GM18951 (cell line): ENCODE measurements around the gene LILRB3.
"Not testable (repeated sequence)": the region's sequence is repeated elsewhere in the genome, so short reads cannot be mapped to it uniquely, and the experiment has no call there.

Source experiments
- POLR2A ChIP-seq: IDR thresholded peaks from 4 replicates; pipeline ENCODE4 v1.6.1; 2011; ENCODE audit warnings: mild to moderate bottlenecking; ENCODE audit not compliant: insufficient read length, insufficient read depth; ENCODE audit errors: extremely low read depth
- in situ Hi-C: fragments of 300-500 bp; cut with MboI; formaldehyde crosslinking; loops from one replicate; pipeline ENCODE4 v1.12.0; 2022; ENCODE audit warnings: low sequenced_read_pairs, mixed read lengths, inconsistent platforms; ENCODE audit not compliant: unreplicated experiment

Gene LILRB3

DNA sequence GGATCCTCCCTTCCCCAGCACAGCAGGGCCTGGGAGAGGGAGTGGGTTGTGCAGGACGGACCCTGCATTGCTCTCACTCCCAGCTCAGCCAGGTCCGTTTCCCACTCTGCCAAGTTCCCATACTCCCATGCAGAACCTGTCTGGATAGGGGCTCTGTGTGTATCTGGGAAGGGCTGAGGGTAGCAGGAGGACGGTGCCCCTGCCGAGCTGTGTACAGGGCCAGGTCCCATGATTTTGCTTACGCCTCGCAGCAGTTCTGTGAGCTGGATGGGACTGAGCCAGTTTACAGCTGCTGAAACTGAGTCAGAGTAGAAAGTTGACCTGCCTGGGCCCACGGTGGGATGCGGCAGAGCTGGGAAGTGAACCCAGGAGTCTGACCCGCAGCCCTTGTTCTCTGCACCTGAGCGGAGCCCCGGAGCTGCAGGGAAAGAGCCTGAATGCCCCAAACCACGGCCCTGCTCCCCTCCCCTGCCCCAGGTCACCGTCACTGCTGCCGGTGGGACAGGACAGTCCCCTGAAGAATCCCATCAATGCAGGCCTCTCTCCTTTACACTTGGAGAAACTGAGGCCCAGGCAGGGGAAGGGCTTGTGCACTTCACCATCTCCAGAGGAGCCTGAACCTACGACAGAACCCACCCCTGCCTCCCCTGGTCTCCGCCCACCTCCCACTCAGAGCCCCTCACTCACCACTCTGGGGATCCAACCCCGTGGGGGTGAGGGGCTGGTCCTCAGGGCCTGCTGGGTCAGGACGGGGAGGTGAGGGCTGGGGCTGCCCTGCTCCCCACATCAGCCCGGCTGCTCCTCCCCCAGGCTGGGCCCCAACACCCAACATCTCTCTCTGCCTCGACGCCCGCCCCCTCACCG lies 30.8 kb upstream of the LILRB3 start:
- in situ Hi-C loops, result no loop called here
- TF ChIP-seq POLR2A, result no peak

- TF ChIP-seq POLR2A, result no peak
- in situ Hi-C loops, result no loop called here
Observed at GRCh38 chr19:54252845-54253244, 30.0 kb upstream of the LILRB3 start.

- in situ Hi-C loops, result no loop called here
- TF ChIP-seq POLR2A, result no peak
Observed at GRCh38 chr19:54252243-54252642, 29.4 kb upstream of the LILRB3 start.

- in situ Hi-C loops, result no loop called here
- no peak for TF ChIP-seq POLR2A
Observed at GRCh38 chr19:54248016-54248601, 25.3 kb upstream of the LILRB3 start.

DNA sequence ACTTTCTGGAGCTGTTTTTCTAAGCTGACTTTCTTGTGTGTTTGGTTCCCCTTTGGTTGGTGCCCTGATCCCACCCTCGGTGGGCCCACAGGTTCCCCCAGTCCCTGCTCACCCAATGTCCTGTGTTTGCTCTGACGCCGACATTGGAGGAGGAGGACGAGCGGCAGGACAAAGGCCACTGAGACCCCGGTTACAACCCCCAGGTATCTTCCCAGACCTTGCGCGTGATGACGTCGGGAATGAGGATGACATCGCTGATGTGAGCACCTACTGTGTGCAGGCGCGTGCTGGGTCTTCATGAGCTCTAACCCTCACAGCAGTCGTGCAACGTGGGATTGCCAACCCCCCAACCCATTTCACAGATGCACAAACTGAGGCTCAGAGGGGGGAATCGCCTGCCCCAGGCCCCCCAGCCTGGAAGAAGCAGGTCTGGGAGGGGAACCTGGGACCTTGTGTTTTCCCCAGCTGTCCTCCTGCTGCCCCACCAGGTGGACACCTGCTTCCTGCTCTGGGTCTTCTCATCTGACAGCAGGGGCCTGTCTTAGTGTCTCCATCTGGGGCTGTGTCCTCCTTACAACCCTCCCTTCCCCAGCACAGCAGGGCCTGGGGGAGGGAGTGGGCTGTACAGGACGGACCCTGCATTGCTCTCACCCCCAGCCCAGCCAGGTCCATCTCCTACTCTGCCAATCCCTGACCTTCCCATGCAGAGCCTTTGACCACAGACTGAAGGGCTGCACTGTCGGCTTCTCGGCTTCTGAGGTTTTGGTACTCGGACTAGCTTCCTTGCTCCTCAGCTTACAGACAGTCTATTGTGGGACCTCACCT lies 24.5 kb upstream of the LILRB3 start:
- in situ Hi-C loops, result no loop called here
- no peak for TF ChIP-seq POLR2A

DNA sequence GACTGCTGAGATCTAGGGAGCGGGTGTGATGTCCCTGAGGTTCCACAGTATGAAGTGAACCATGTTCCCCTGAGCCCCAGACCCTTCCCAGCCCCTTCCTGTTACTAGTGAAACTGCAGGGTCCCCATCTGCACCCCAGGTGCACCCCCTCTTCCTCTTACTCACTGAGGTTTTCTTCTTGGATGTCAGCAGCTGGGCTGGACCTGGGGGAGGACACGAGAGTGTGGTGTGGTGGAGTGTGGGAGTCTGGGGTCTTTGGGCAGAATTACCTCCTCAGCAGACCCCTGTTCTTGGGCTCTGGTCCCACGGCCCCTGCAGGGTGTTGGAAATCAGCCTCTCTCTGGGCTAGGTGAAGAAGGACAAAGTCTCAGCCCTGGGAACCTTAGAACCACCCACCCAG lies 23.1 kb upstream of the LILRB3 start:
- in situ Hi-C loops, result no loop called here

DNA sequence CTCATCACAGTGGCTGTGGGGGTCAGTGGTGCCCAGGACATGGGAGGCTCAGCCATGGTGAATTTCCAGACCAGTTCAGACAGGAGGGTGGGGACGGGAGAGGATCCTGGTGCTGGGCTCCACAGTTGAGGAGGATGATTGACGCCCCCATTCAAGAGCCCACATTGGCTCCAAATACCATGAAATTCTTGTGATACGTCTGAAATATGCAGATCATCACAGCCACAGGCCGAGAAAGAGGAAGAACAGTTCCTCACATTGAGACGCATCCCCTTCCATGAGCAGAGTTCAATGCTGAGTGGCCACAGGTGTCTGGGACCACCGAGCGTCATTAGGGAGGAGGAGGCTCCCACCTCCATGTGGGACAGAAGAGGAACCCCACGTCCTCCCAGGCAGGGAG lies 21.0 kb upstream of the LILRB3 start:
- in situ Hi-C loops, result not testable (repeated sequence)

More for the DNA sequence above, 23.1 kb upstream of the LILRB3 start:
- no peak for TF ChIP-seq POLR2A

GRCh38 chr19:54242646-54243045 lies 19.8 kb upstream of the LILRB3 start, which contains the start of gene LILRA6:
Gene LILRA6, minus strand, starts transcription at chr19:54242790.
- in situ Hi-C loops, result not testable (repeated sequence)

- in situ Hi-C loops, result not testable (repeated sequence)
Observed at GRCh38 chr19:54242234-54242633, 19.4 kb upstream of the LILRB3 start.

DNA sequence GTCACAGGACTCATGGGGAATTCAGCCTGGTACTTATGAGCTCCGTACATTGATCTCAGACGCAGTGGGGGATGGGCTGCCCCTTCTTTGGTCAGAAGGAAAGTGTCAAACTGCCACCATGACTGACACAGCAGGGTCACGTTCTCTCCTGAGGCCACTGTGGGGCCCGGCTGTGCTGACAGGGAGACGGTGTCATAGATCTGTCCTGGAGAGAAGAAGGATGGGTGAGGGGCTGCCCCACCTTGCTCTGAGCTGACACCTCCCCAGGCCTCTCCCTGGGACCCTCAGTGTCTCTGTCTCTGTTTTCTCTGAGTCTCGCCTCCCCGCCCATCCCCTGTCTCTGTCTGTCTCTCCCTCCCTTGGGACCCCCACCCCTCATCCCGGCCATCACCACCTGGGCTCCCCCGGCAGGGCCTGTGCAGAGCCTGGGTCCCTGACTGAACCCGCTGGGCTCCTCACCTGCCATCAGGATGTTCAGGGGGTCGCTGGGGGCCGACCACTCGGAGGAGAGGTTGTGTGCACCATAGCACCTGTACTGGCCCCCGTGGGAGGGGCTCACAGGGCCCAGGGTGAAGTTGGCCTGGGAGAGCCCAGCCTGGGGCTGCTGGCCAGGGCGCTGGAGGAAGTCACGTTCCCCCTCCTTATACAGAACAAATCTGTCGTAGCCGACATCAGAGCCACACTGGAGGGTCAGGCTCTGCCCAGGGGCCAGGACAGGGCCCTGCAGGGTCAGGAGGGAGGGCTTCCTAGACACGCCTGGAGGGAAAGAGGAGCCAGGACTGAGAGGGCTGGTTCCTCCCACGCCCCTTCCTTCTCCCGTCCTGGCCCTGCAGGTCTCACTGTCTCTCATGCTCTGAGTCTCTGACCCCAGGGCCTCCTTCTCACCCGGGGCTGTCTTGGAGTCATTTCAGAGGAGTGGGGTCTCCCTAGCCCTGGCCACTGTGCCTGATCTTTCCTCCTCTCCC lies 17.8 kb upstream of the LILRB3 start:
- in situ Hi-C loops, result not testable (repeated sequence)

DNA sequence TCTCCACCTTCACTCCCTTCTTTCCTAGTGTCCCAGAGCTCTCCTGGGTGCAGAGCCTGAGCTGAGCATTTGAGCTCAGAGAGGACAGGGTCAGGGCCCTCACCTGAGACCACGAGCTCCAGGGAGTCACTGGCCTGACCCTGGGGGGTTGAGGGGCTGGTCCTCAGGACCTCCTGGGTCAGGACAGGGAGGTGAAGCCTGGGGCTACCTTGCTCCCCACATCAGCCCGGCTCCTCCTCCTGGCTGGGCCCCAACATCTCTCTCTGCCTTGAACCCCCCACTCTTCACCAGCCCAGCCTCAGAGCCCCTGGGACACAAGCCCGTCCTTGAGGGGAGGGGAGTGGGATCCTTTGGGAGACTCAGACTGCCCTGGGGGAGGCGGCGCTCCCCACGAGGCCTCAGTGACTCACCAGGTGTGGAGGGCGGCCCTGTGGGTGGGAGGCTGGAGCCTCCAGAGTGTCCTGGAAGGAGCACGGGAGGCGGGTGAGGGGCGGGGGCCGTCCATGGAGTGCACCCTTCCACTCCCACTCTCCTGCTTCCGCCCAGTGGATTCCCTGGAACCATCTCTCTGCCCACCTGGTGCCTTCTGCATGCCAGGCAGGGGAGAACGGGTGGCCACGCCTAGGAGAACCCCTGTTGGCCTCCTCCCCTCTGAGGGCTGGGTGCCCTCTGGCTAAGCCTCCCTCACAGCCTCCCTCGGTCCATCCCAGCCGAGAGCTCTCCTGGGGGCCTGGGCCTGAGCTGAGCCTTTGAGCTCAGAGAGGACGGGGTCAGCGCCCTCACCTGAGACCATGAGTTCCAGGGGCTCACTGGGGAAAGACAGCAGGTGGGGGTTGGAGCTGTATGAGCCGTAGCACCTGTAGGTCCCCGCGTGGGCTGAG lies 16.9 kb upstream of the LILRB3 start:
- in situ Hi-C loops, result loop anchor here (10.0 kb wide), 1 partner anchor 65 kb away; the partner anchor contains the start of gene TMC4

DNA sequence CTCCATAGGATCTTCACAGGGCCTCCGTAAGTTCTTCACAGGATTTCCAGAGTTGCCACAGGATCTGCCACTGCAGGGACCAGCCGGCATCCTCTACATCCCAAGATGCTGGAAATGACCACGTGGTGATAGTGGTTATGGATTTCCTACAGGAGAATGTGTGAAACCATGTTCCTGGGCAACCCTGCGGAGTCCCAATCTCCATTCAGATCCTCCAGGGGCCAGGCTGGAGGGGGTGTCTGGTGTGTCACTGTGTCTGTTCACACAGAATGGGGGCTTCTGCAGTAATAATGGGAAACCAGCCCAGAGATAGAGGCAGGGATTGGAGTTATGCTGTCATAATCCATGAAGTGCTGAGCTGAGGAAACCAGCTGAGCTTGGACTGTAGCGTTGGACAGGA lies 11.1 kb upstream of the LILRB3 start:
- in situ Hi-C loops, result loop anchor here (10.0 kb wide), 1 partner anchor 59 kb away; the partner anchor contains the start of gene TMC4
- TF ChIP-seq POLR2A, result no peak
